Neural cell (in vitro differentiated cells): ENCODE data around the gene NIM1K. TPM values are rescaled to one million over a fixed set of nuclear protein-coding genes. Genes with fewer than 3 reads are reported as not detected.

ENCODE experiments used
- H2AFZ ChIP-seq: fragments of 200-600, 300-800 bp; sonication (generic), shearing (Covaris generic); 2 replicates; pipeline ENCODE4 v1.6.0; 2014; ENCODE audit warnings: low read depth, mild to moderate bottlenecking, antibody characterized with exemption, low read length, moderate library complexity
- H3F3A ChIP-seq: fragments of 200-600 bp; shearing (Covaris generic); 2 replicates; pipeline ENCODE4 v1.6.1; 2016; ENCODE audit warnings: mild to moderate bottlenecking, moderate library complexity, mixed read lengths, antibody characterized with exemption, low read length; ENCODE audit not compliant: insufficient read depth, poor library complexity, severe bottlenecking
- H3K27ac ChIP-seq: fragments of 200-600, 300-800 bp; sonication (generic), shearing (Covaris generic); 2 replicates; pipeline ENCODE4 v1.5.1; 2014; ENCODE audit warnings: mild to moderate bottlenecking, low read length, moderate library complexity
- H3K27me3 ChIP-seq: fragments of 300-800, 200-600 bp; sonication (generic), shearing (Covaris generic); 2 replicates; pipeline ENCODE4 v1.6.0; 2014; ENCODE audit warnings: mild to moderate bottlenecking, low read depth, low read length, moderate library complexity; ENCODE audit not compliant: insufficient read depth
- H3K36me3 ChIP-seq: fragments of 300-800, 200-600 bp; sonication (generic), shearing (Covaris generic); 2 replicates; pipeline ENCODE4 v1.5.1; 2014; ENCODE audit warnings: mild to moderate bottlenecking, antibody characterized with exemption, low read length, moderate library complexity; ENCODE audit not compliant: insufficient read depth
- H3K4me2 ChIP-seq: fragments of 300-800, 200-600 bp; sonication (generic), shearing (Covaris generic); 2 replicates; pipeline ENCODE4 v1.6.0; 2014; ENCODE audit warnings: mild to moderate bottlenecking, low read length
- H3K4me3 ChIP-seq: fragments of 300-800, 200-600 bp; sonication (generic), shearing (Covaris generic); 2 replicates; pipeline ENCODE4 v1.5.1; 2014; ENCODE audit warnings: mild to moderate bottlenecking, low read length, moderate library complexity
- H3K79me2 ChIP-seq: fragments of 200-600 bp; shearing (Covaris generic); replicated peaks from 2 replicates; pipeline ENCODE4 v1.6.0; 2014; ENCODE audit warnings: mild to moderate bottlenecking, low read length, moderate library complexity; ENCODE audit not compliant: insufficient read depth
- H3K9ac ChIP-seq: fragments of 300-800, 200-600 bp; sonication (generic), shearing (Covaris generic); 2 replicates; pipeline ENCODE4 v1.6.1; 2016; ENCODE audit warnings: mild to moderate bottlenecking, low read length, mixed read lengths
- H3K9me2 ChIP-seq: fragments of 200-600 bp; shearing (Covaris generic); 2 replicates; pipeline ENCODE4 v1.6.1; 2016; ENCODE audit warnings: mild to moderate bottlenecking, low read length, mixed read lengths; ENCODE audit not compliant: insufficient read depth
- H3K9me3 ChIP-seq: fragments of 200-600, 300-800 bp; sonication (generic), shearing (Covaris generic); 2 replicates; pipeline ENCODE4 v1.6.1; 2016; ENCODE audit warnings: mild to moderate bottlenecking, mixed run types, low read length, moderate library complexity, mixed read lengths
- H4K20me1 ChIP-seq: fragments of 200-600 bp; shearing (Covaris generic); 2 replicates; pipeline ENCODE4 v1.6.1; 2016; ENCODE audit warnings: mild to moderate bottlenecking, mixed run types; ENCODE audit not compliant: insufficient read depth
- EP300 ChIP-seq: fragments of 450-650 bp; conservative IDR thresholded peaks from 2 replicates; pipeline ENCODE4 v1.6.1; 2014; ENCODE audit warnings: antibody characterized with exemption, mild to moderate bottlenecking, moderate library complexity; ENCODE audit not compliant: poor library complexity, severe bottlenecking
- EZH2 ChIP-seq: fragments of 200-600, 300-800 bp; shearing (Covaris generic), sonication (generic); IDR thresholded peaks from 2 replicates; pipeline ENCODE4 v1.6.1; 2014; ENCODE audit warnings: antibody characterized with exemption, low read length, borderline replicate concordance, mild to moderate bottlenecking; ENCODE audit not compliant: insufficient read depth, poor library complexity, severe bottlenecking
- MXI1 ChIP-seq: fragments of 450-650 bp; conservative IDR thresholded peaks from 2 replicates; pipeline ENCODE4 v1.6.1; 2014; ENCODE audit warnings: antibody characterized with exemption, mild to moderate bottlenecking; ENCODE audit not compliant: poor library complexity, severe bottlenecking
- POLR2AphosphoS5 ChIP-seq: IDR thresholded peaks from 2 replicates; pipeline ENCODE4 v1.6.1; 2012
- RAD21 ChIP-seq: fragments of 450-650 bp; conservative IDR thresholded peaks from 2 replicates; pipeline ENCODE4 v1.6.1; 2014; ENCODE audit warnings: antibody characterized with exemption, mild to moderate bottlenecking, moderate library complexity
- SMC3 ChIP-seq: fragments of 450-650 bp; conservative IDR thresholded peaks from 2 replicates; pipeline ENCODE4 v1.6.1; 2014; ENCODE audit warnings: antibody characterized with exemption, mild to moderate bottlenecking, moderate library complexity; ENCODE audit not compliant: poor library complexity
- TAF1 ChIP-seq: IDR thresholded peaks from 2 replicates; pipeline ENCODE4 v1.6.1; 2012; ENCODE audit warnings: low read depth
- polyA plus RNA-seq: library from polyadenylated mRNA; depleted of rRNA; stranded (reverse); fragments of >200 nt; gene quantifications from 2 replicates; pipeline ENCODE4 v1.2.3, GENCODE V29; 2014
- TF ChIP-seq, protein P1 (sequence below): fragments of 450-650 bp; IDR thresholded peaks from 2 replicates; pipeline ENCODE4 v1.5.1; 2014; ENCODE audit warnings: antibody characterized with exemption, mild to moderate bottlenecking, moderate library complexity; ENCODE audit not compliant: poor library complexity, severe bottlenecking
- TF ChIP-seq, protein P2 (sequence below): IDR thresholded peaks from 2 replicates; pipeline ENCODE4 v1.6.1; 2012; ENCODE audit warnings: borderline replicate concordance

NIM1K gene
- polyA plus RNA-seq, 1 donor from 2014 or later: 4.4 TPM

DNA sequence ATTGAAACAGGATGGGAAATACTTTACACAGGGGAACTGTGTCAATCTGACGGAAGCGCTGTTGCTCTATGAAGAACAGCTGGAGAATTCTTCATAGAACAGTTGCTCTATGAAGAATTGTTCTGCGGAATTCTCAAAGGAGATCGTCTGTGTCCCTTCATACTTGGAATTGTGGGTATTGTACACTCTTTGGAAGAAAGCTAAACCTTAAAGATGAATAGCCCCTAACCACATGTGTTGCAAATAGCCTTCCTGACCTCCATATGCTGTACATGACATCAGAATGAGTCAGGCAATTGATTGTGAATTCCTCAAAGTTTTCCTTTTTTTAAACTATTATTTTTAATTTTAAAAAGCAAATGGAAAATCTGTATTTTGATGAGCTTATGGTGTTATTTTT lies 15.6 kb downstream of the NIM1K start:
- no peak overlapping the region for H2AFZ ChIP-seq

DNA sequence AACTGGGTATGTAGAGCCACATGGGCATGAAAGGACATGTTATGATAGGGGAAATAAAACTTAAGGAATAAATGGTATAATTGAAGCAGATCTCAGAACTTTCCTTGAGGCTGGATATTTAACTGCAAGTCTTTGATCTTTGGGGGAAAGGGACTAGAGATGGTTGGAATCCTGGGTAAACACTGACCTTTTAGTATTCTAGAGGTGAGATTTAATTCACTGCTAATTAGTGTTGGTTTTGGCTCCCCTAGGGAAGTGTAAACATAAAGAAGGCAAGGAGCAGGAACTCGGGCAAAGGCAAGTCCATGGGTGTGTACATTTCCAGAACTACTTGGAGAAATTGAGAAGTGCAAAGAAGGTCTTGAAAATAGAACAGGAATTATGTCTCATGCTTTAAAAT lies 16.6 kb downstream of the NIM1K start:
- Histone ChIP-seq H3K4me2 (no peak overlapping the region), H3K9me2 (no peaks in the 10 kb centered on the region), H3K27me3 (no peaks in the 10 kb centered on the region), H3K79me2 (no peaks in the 10 kb centered on the region), H3K4me3 (no peak overlapping the region), H2AFZ (no peak overlapping the region), H3K9ac (no peak overlapping the region), H3K9me3 (no peaks in the 10 kb centered on the region), H4K20me1 (no peaks in the 10 kb centered on the region), H3K27ac (no peak overlapping the region), H3K36me3 (no peaks in the 10 kb centered on the region), H3F3A (no peaks in the 10 kb centered on the region)
- TF ChIP-seq SMC3 (no peak), EZH2 (no peak), EP300 (no peak), TAF1 (no peak), MXI1 (no peak), RAD21 (no peak), POLR2AphosphoS5 (no peak)
- TF ChIP-seq, protein P1, sequence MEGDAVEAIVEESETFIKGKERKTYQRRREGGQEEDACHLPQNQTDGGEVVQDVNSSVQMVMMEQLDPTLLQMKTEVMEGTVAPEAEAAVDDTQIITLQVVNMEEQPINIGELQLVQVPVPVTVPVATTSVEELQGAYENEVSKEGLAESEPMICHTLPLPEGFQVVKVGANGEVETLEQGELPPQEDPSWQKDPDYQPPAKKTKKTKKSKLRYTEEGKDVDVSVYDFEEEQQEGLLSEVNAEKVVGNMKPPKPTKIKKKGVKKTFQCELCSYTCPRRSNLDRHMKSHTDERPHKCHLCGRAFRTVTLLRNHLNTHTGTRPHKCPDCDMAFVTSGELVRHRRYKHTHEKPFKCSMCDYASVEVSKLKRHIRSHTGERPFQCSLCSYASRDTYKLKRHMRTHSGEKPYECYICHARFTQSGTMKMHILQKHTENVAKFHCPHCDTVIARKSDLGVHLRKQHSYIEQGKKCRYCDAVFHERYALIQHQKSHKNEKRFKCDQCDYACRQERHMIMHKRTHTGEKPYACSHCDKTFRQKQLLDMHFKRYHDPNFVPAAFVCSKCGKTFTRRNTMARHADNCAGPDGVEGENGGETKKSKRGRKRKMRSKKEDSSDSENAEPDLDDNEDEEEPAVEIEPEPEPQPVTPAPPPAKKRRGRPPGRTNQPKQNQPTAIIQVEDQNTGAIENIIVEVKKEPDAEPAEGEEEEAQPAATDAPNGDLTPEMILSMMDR: no peak
- TF ChIP-seq, protein P2, sequence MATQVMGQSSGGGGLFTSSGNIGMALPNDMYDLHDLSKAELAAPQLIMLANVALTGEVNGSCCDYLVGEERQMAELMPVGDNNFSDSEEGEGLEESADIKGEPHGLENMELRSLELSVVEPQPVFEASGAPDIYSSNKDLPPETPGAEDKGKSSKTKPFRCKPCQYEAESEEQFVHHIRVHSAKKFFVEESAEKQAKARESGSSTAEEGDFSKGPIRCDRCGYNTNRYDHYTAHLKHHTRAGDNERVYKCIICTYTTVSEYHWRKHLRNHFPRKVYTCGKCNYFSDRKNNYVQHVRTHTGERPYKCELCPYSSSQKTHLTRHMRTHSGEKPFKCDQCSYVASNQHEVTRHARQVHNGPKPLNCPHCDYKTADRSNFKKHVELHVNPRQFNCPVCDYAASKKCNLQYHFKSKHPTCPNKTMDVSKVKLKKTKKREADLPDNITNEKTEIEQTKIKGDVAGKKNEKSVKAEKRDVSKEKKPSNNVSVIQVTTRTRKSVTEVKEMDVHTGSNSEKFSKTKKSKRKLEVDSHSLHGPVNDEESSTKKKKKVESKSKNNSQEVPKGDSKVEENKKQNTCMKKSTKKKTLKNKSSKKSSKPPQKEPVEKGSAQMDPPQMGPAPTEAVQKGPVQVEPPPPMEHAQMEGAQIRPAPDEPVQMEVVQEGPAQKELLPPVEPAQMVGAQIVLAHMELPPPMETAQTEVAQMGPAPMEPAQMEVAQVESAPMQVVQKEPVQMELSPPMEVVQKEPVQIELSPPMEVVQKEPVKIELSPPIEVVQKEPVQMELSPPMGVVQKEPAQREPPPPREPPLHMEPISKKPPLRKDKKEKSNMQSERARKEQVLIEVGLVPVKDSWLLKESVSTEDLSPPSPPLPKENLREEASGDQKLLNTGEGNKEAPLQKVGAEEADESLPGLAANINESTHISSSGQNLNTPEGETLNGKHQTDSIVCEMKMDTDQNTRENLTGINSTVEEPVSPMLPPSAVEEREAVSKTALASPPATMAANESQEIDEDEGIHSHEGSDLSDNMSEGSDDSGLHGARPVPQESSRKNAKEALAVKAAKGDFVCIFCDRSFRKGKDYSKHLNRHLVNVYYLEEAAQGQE: no peak

More for the DNA sequence above, 15.6 kb downstream of the NIM1K start:
- Histone ChIP-seq H3K4me2 (no peak overlapping the region), H4K20me1 (no peaks in the 10 kb centered on the region), H3K27me3 (no peaks in the 10 kb centered on the region), H3K27ac (no peak overlapping the region), H3K9me3 (no peaks in the 10 kb centered on the region), H3K4me3 (no peak overlapping the region), H3K9me2 (no peaks in the 10 kb centered on the region), H3F3A (no peaks in the 10 kb centered on the region), H3K79me2 (no peaks in the 10 kb centered on the region), H3K9ac (no peak overlapping the region), H3K36me3 (no peaks in the 10 kb centered on the region)
- TF ChIP-seq TAF1 (no peak), RAD21 (no peak), POLR2AphosphoS5 (no peak), SMC3 (no peak), EZH2 (no peak), EP300 (no peak), MXI1 (no peak)
- TF ChIP-seq, protein P2: no peak
- TF ChIP-seq, protein P1: no peak
